ENCODE results near the gene APBB2. TPM values are rescaled to one million over a fixed set of nuclear protein-coding genes. Genes with fewer than 3 reads are reported as not detected.

APBB2 gene
- total and polyA plus RNA-seq, 2 of the 8 experiments (the other 6 are each of a cell fraction or from before 2014, with no cell fraction given): 58.7 to 59.4 TPM

DNA sequence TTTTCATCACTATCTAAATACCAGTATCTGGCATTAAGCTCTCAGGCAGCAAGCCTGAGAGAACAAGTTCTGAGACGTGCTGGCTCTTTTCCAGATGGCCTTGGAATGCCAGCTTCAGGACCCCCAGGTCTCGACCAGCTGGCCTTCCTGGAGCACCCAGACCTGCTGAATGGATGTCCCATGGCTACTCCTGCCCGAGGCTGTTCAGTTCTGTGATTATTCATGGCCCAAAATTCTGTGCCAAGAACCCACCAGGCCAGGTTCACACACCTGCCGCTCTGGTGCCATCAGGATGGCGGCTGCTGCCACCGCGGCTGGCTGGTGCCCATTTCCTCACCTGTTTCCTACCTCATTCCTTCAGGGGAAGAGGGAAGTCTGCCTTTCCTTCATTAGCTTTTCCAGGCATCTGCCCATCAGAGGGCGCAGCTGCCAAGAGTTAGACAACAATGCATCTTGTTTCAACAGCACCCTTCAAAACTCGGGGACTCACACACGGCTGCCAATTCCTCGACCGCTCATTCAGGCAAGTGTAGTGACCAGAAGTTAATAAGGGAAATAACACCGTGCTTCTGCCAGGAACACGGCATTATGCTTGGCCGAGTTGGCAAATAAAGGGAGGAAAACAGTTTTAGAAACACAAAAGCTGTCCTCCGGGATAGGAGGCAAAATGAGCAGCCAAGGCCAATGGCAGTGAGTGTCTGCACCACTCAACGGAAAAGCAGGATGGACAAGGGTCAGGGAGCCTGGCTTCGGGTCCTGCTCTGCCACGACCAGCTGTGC lies 290.8 kb downstream of the APBB2 start:
- Histone ChIP-seq H3K56ac (replicated peaks; ENCODE audit: insufficient read length, low read depth, low read length) (no peak overlapping the region), H3K36me3 (ENCODE audit: control insufficient read depth in 2 of 4, insufficient read depth in 4 of 4, low read length in 3 of 4) (no peaks in the 10 kb centered on the region), H3K27ac (ENCODE audit: low read depth, low read length) (no peak overlapping the region), H4K91ac (replicated peaks; ENCODE audit: insufficient read length, low read length) (no peak overlapping the region), H4K8ac (ENCODE audit: extremely low read depth, insufficient read depth, low read length) (no peak overlapping the region; the same call in 1 of the 2 replicates), H4K20me1 (replicated peaks in 1 of 2; ENCODE audit: control insufficient read depth in 1 of 2, insufficient read depth in 2 of 2, low read length in 2 of 2) (no peaks in the 10 kb centered on the region), H3K9ac (replicated peaks in 1 of 4; ENCODE audit: extremely low read depth in 1 of 4, low read depth in 3 of 4, low read length in 3 of 4) (no peak overlapping the region), H3K18ac (ENCODE audit: extremely low read depth, low read length) (no peak overlapping the region), H2BK15ac (ENCODE audit: low read length) (no peak overlapping the region), H2BK12ac (ENCODE audit: low read depth, low read length) (no peak overlapping the region), H2BK5ac (ENCODE audit: low read depth, low read length) (no peak overlapping the region), H4K5ac (ENCODE audit: insufficient read length, low read depth, low read length) (no peak overlapping the region), H3K9me3 (ENCODE audit: insufficient read depth in 2 of 2, low read depth in 1 of 2, low read length in 1 of 2) (no peaks in the 10 kb centered on the region), H3K4me3 (ENCODE audit: extremely low read depth in 1 of 4, insufficient read depth in 2 of 4, low read depth in 3 of 4, low read length in 4 of 4) (no peak overlapping the region), H2AFZ (ENCODE audit: low read length) (no peak overlapping the region), H3K23me2 (ENCODE audit: low read depth, low read length) (no peaks in the 10 kb centered on the region), H2BK120ac (replicated peaks; ENCODE audit: low read depth, low read length) (no peak overlapping the region), H2AK5ac (ENCODE audit: low read depth, low read length) (no peak overlapping the region), H3K79me1 (ENCODE audit: low read depth, low read length) (no peaks in the 10 kb centered on the region), H3K23ac (ENCODE audit: insufficient read length) (no peak overlapping the region), H3K14ac (ENCODE audit: insufficient read length) (no peak overlapping the region), H3K4ac (replicated peaks; ENCODE audit: insufficient read length, low read depth, low read length) (no peak overlapping the region), H3K27me3 (replicated peaks in 1 of 4; ENCODE audit: control insufficient read depth in 3 of 4, extremely low read depth in 1 of 4, insufficient read depth in 3 of 4, low read length in 3 of 4) (no peaks in the 10 kb centered on the region), H2BK20ac (ENCODE audit: low read length) (no peak overlapping the region), H3K79me2 (ENCODE audit: control insufficient read depth in 1 of 2, insufficient read depth in 2 of 2, low read length in 2 of 2) (no peaks in the 10 kb centered on the region), H3K4me1 (replicated peaks in 1 of 4; ENCODE audit: control insufficient read depth in 3 of 4, insufficient read depth in 4 of 4, low read length in 3 of 4) (peaks cover 0 to 9% (median 0%) of the 10 kb centered on the region in 4 experiments; a peak in 4 of 7 replicates), H3K4me2 (ENCODE audit: insufficient read depth in 1 of 2, low read depth in 2 of 2, low read length in 2 of 2) (no peak overlapping the region)
- ChIA-PET CTCF (ENCODE audit: partially characterized antibody) (interaction anchor here (0.6 to 10.6 kb wide), 34 partner anchors 8 to 1073 kb away, joined by 3 to 224 read pairs (median 5); no protein-coding TSS in a partner anchor), POLR2A (ENCODE audit: partially characterized antibody) (interaction anchor here (0.6 to 2.3 kb wide), 3 partner anchors 26 to 293 kb away, joined by 5 to 7 read pairs (median 5); no protein-coding TSS in a partner anchor)
- FAIRE-seq: no peak
- 95% methylated on average over 19 of the region's 19 CpGs; no CpG with 5 or more reads in 1 of the 2 experiments for WGBS, 2 experiments (ENCODE audit: extremely low coverage in 1 of 2, insufficient coverage in 1 of 2, insufficient read length in 1 of 2, insufficient replicate concordance in 2 of 2, low coverage in 1 of 2, low lambda C conversion rate in 2 of 2, missing lambda C conversion rate in 1 of 2)
- DNase-seq (ENCODE audit: low read depth in 1 of 2, low spot score in 2 of 2): no peak
- no peak for TF ChIP-seq MAFK (IDR thresholded peaks at IDR 0.05; ENCODE audit: low read depth, low read length)
- no peak for TF ChIP-seq HDAC6 (IDR thresholded peaks at IDR 0.05; ENCODE audit: low read depth, low read length)
- no peak for TF ChIP-seq RAD21 (IDR thresholded peaks at IDR 0.05 in 1 of 2, conservative IDR thresholded peaks at IDR 0.05 in 1 of 2; ENCODE audit: low read depth in 2 of 2, low read length in 2 of 2)
- no peak for TF ChIP-seq SP1 (IDR thresholded peaks at IDR 0.05; ENCODE audit: low read depth, low read length)
- TF ChIP-seq POLR2AphosphoS5 (IDR thresholded peaks at IDR 0.05; ENCODE audit: low read depth, low read length): no peak

Data from H1 (cell line).